Measurements from ENCODE around the gene ROR1.
"Not testable (repeated sequence)": the region's sequence is repeated elsewhere in the genome, so short reads cannot be mapped to it uniquely, and the experiment has no call there.

The ROR1 gene

GRCh38 chr1:64097859-64098258, 324.0 kb downstream of the ROR1 start:
- no peak for DNase-seq (ENCODE audit: low read depth, low spot score)

GRCh38 chr1:64098436-64098835, 324.6 kb downstream of the ROR1 start:
- no peak for DNase-seq (ENCODE audit: low read depth, low spot score)

- DNase-seq (ENCODE audit: low read depth, low spot score): no peak
Measured at GRCh38 chr1:64098846-64099582, 325.2 kb downstream of the ROR1 start.

GRCh38 chr1:64100791-64101190, 327.0 kb downstream of the ROR1 start:
- no peak for DNase-seq (ENCODE audit: low read depth, low spot score)

- not testable (repeated sequence) for DNase-seq (ENCODE audit: low read depth, low spot score)
Measured at GRCh38 chr1:64104585-64104984, 330.8 kb downstream of the ROR1 start.

- DNase-seq (ENCODE audit: low read depth, low spot score): no peak
Measured at GRCh38 chr1:64107118-64107519, 333.3 kb downstream of the ROR1 start.

- no peak for DNase-seq (ENCODE audit: low read depth, low spot score)
Measured at GRCh38 chr1:64107632-64108031, 333.8 kb downstream of the ROR1 start.

- DNase-seq (ENCODE audit: low read depth, low spot score): no peak
Measured at GRCh38 chr1:64110924-64111777, 337.3 kb downstream of the ROR1 start.

GRCh38 chr1:64111787-64112186, 338.0 kb downstream of the ROR1 start:
- no peak for DNase-seq (ENCODE audit: low read depth, low spot score)

- DNase-seq (ENCODE audit: low read depth, low spot score): no peak
Measured at GRCh38 chr1:64112281-64112680, 338.5 kb downstream of the ROR1 start.

GRCh38 chr1:64114012-64114525, 340.3 kb downstream of the ROR1 start:
- no peak for DNase-seq (ENCODE audit: low read depth, low spot score)

- DNase-seq (ENCODE audit: low read depth, low spot score): no peak
Measured at GRCh38 chr1:64116537-64116936, 342.7 kb downstream of the ROR1 start.

GRCh38 chr1:64117492-64117891, 343.7 kb downstream of the ROR1 start:
- DNase-seq (ENCODE audit: low read depth, low spot score): no peak

- no peak for DNase-seq (ENCODE audit: low read depth, low spot score)
Measured at GRCh38 chr1:64121766-64122385, 348.1 kb downstream of the ROR1 start.

GRCh38 chr1:64122588-64122987, 348.8 kb downstream of the ROR1 start:
- no peak for DNase-seq (ENCODE audit: low read depth, low spot score)

GRCh38 chr1:64124704-64125440, 351.1 kb downstream of the ROR1 start:
- no peak for DNase-seq (ENCODE audit: low read depth, low spot score)

- no peak for DNase-seq (ENCODE audit: low read depth, low spot score)
Measured at GRCh38 chr1:64126581-64126980, 352.8 kb downstream of the ROR1 start.

GRCh38 chr1:64127297-64127696, 353.5 kb downstream of the ROR1 start:
- DNase-seq (ENCODE audit: low read depth, low spot score): no peak

GRCh38 chr1:64129701-64130100, 355.9 kb downstream of the ROR1 start:
- DNase-seq (ENCODE audit: low read depth, low spot score): no peak

- DNase-seq (ENCODE audit: low read depth, low spot score): no peak
Measured at GRCh38 chr1:64131155-64131554, 357.3 kb downstream of the ROR1 start.

GRCh38 chr1:64133036-64133435, 359.2 kb downstream of the ROR1 start:
- no peak for DNase-seq (ENCODE audit: low read depth, low spot score)
